Left lung (tissue), 10 donors: ENCODE results near the gene PLCB3. TPM values are rescaled to one million over a fixed set of nuclear protein-coding genes. Genes with fewer than 3 reads are reported as not detected.

ENCODE experiments used
- ATAC-seq: fragments of 200-7000 bp; cut with Tn5 transposase; one replicate; pipeline ENCODE4 v1.9.1; 2020; ENCODE audit warnings: moderate library complexity
- DNase-seq, 4 donors: peaks; one replicate each; pipeline ENCODE4 v3.0.0-alpha.2; 2013 to 2020
- H3K27ac ChIP-seq, 2 donors: fragments of 200-600 bp; sonication (generic) in 1 of 2; one replicate each; pipeline versions ENCODE4 v1.5.0 to v1.8.0; 2020 to 2021
- H3K27me3 ChIP-seq, 2 donors: fragments of 200-600 bp; sonication (generic) in 1 of 2; one replicate each; pipeline versions ENCODE4 v1.5.0 to v1.8.0; 2020 to 2021
- H3K36me3 ChIP-seq, 2 donors: fragments of 200-600 bp; sonication (generic) in 1 of 2; one replicate each; pipeline versions ENCODE4 v1.5.0 to v1.8.0; 2020 to 2021
- H3K4me1 ChIP-seq, 2 donors: fragments of 200-600 bp; one replicate each; pipeline ENCODE4 v1.8.0; 2021
- H3K4me3 ChIP-seq, 2 donors: fragments of 200-600 bp; sonication (generic) in 1 of 2; one replicate each; pipeline versions ENCODE4 v1.5.0 to v1.8.0; 2020 to 2021; ENCODE audit warnings: mild to moderate bottlenecking in 1 of 2
- H3K9me3 ChIP-seq, 2 donors: fragments of 200-600 bp; sonication (generic) in 1 of 2; one replicate each; pipeline versions ENCODE4 v1.5.0 to v1.8.0; 2020 to 2021
- CTCF ChIP-seq, 2 donors: fragments of 200-600 bp; sonication (generic) in 1 of 2; IDR thresholded peaks; one replicate each; pipeline versions ENCODE4 v1.5.0 to v1.8.0; 2021; ENCODE audit warnings: antibody characterized with exemption in 2 of 2
- intact Hi-C, 2 donors: fragments of 100-400 bp; cut with DNase I; formaldehyde crosslinking; loops; one replicate each; pipeline versions ENCODE4 v1.11.2 to v1.14.2; 2022
- polyA plus RNA-seq, 6 donors: library from polyadenylated mRNA; unstranded; fragments of 120-200 nt; gene quantifications; one replicate each; pipeline ENCODE4 v1.2.1, GENCODE V29; 2013; ENCODE audit not compliant: insufficient read length in 6 of 6
- total RNA-seq, 2 donors: library from RNA; stranded (reverse); fragmentation: NEBNext Ultra II Directional; extraction: Animal tissue kit (Norgen Biotek cat#: 25700); gene quantifications; one replicate each; pipeline ENCODE4 v1.2.1, GENCODE V29; 2021
- donor health status: DM: no; HTN: yes; CAD: no.
- donor health status: DM: no; HTN: no; CAD: no.

PLCB3 gene
- total and polyA plus RNA-seq, 8 donors: 18.9 to 42.7 (median 21.9) TPM

GRCh38 chr11:64204080-64204440, 47.3 kb upstream of the PLCB3 start:
- H3K4me3 ChIP-seq: no peak overlapping the region
- peaks cover 7 to 84% of the 10 kb centered on the region in 2 donors for H3K36me3 ChIP-seq
- intact Hi-C loops: loop anchor here in 1 of 2 donors (5.0 kb wide), 1 partner anchor 98 kb away; the partner anchor contains the start of gene CATSPERZ

GRCh38 chr11:64204464-64204989, 46.8 kb upstream of the PLCB3 start:
- H3K27ac ChIP-seq: peak overlapping the region; percentile 81 to 94
- no peaks in the 10 kb centered on the region for H3K9me3 ChIP-seq
- ATAC-seq: peak; percentile 76
- H3K27me3 ChIP-seq: no peaks in the 10 kb centered on the region
- H3K4me3 ChIP-seq: no peak overlapping the region
- H3K36me3 ChIP-seq: peaks cover 7 to 84% of the 10 kb centered on the region in 2 donors
- peaks cover 2 to 52% of the 10 kb centered on the region in 2 donors for H3K4me1 ChIP-seq
- peak in 3 of 4 donors; percentile 89 to 90 (median 89) for DNase-seq
- TF ChIP-seq CTCF (IDR thresholded peaks at IDR 0.05): peak; percentile 54 to 63
- intact Hi-C loops: loop anchor here in 1 of 2 donors (5.0 kb wide), 1 partner anchor 98 kb away; the partner anchor contains the start of gene CATSPERZ

More at GRCh38 chr11:64204080-64204440, 47.3 kb upstream of the PLCB3 start:
- no peak for ATAC-seq
- peak in 1 of 4 donors; percentile 56 for DNase-seq
- peaks cover 2 to 47% of the 10 kb centered on the region in 2 donors for H3K4me1 ChIP-seq
- H3K27me3 ChIP-seq: no peaks in the 10 kb centered on the region
- no peak for TF ChIP-seq CTCF (IDR thresholded peaks at IDR 0.05)
- peak overlapping the region in 1 of 2 donors; percentile 94 for H3K27ac ChIP-seq
- H3K9me3 ChIP-seq: no peaks in the 10 kb centered on the region

GRCh38 chr11:64206457-64207255, 44.7 kb upstream of the PLCB3 start, which contains the start of gene FERMT3:
Gene FERMT3, plus strand, starts transcription at chr11:64206721. Its CDS starts 644 bp downstream, at chr11:64207365.
- DNase-seq: peak in 2 of 4 donors; percentile 85 to 94
- H3K9me3 ChIP-seq: no peaks in the 10 kb centered on the region
- TF ChIP-seq CTCF (IDR thresholded peaks at IDR 0.05): no peak
- H3K4me1 ChIP-seq: peaks cover 2 to 64% of the 10 kb centered on the region in 2 donors
- peak within 1 kb of the TSS; percentile 27 to 65 for H3K4me3 ChIP-seq
- peak within 1 kb of the TSS; percentile 81 to 94 for H3K27ac ChIP-seq
- no peaks in the 10 kb centered on the region for H3K27me3 ChIP-seq
- peaks cover 7 to 84% of the 10 kb centered on the region in 2 donors for H3K36me3 ChIP-seq
- intact Hi-C loops: no loop called here
- peak; percentile 62 for ATAC-seq

- H3K27ac ChIP-seq: peak overlapping the region; percentile 81 to 94
- intact Hi-C loops: no loop called here
- peak overlapping the region; percentile 27 to 65 for H3K4me3 ChIP-seq
- H3K4me1 ChIP-seq: peaks cover 2 to 69% of the 10 kb centered on the region in 2 donors
- peaks cover 7 to 84% of the 10 kb centered on the region in 2 donors for H3K36me3 ChIP-seq
- ATAC-seq (peak; percentile 36), DNase-seq (peak in 3 of 4 donors; percentile 55 to 92 (median 72))
- H3K27me3 ChIP-seq: no peaks in the 10 kb centered on the region
- no peak for TF ChIP-seq CTCF (IDR thresholded peaks at IDR 0.05)
- no peaks in the 10 kb centered on the region for H3K9me3 ChIP-seq
Observed at GRCh38 chr11:64207256-64208085, 43.9 kb upstream of the PLCB3 start.
